Measurements from ENCODE around the gene FAM149B1. TPM values are rescaled to one million over a fixed set of nuclear protein-coding genes. Genes with fewer than 3 reads are reported as not detected.
"Not testable (repeated sequence)": the region's sequence is repeated elsewhere in the genome, so short reads cannot be mapped to it uniquely, and the experiment has no call there.

The FAM149B1 gene
- total RNA-seq, 1 experiment from 2014 or later: 14.1 TPM

DNA sequence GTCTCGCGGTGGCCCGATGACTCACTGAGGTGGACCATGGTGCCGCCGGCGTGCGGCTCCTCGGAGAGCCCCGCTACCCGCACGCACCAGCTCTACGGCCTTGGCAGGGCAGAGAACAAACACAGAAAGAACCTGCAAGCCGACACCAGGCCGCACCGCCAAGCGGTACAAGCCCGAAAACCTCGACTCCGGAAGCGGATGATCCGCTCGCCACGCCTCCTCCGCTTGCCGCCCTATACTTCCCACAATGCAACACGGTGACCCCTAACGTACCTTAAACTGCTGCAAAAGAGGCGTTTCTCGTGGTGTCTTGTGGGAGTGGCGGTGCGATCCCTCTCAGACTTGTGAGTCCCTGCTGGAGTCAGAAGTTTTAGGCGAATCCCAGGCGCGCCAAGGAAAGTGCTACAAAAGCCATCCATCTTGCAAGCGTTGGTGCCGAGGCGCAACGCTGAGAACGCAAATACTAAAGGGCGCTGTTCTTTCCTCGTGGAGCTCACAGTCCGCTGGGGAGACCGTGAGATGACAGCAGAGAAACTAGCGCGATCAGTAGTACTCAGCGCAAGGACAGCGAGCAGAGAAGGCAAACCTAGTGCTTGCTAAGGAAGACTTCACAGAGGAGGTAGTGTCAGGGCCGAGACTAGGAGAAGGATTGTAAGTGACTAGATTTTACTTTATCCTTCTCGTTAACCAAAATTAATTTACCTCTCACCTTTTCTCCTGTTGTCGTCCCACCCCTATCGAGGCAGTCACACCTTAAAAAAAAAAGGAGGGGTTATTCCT is 84.7 kb downstream of the FAM149B1 start, which contains the start of gene MRPS16:
MRPS16 (minus strand) TSS at position 200 of the 780 bp plus-strand sequence; CDS start at position 38, 162 bp downstream.
- ChIA-PET CTCF (interaction anchor here (1.0 to 1.2 kb wide), 3 partner anchors 11 to 106 kb away, joined by 3 to 8 read pairs (median 5); partner anchors contain the start of gene CFAP70), POLR2A (interaction anchor here (0.6 to 2.1 kb wide), 6 partner anchors 11 to 1284 kb away, joined by 3 to 10 read pairs (median 4); partner anchors contain the start of genes ECD and FAM149B1)
- H3K4me1 Mint-ChIP-seq (ENCODE audit: low read depth, unreplicated experiment): peaks cover 22% of the 10 kb centered on the region
- peak within 1 kb of the TSS; percentile 99 for H3K27ac Mint-ChIP-seq (ENCODE audit: unreplicated experiment)
- no peaks in the 10 kb centered on the region for H3K27me3 Mint-ChIP-seq (ENCODE audit: insufficient read depth, unreplicated experiment)
- peak; percentile 97 to 98 for DNase-seq
- no peaks in the 10 kb centered on the region for H3K27me3 ChIP-seq (replicated peaks; ENCODE audit: control insufficient read depth, insufficient read depth, low read length)
- H3K9me3 ChIP-seq: no peaks in the 10 kb centered on the region
- TF ChIP-seq, protein P1, sequence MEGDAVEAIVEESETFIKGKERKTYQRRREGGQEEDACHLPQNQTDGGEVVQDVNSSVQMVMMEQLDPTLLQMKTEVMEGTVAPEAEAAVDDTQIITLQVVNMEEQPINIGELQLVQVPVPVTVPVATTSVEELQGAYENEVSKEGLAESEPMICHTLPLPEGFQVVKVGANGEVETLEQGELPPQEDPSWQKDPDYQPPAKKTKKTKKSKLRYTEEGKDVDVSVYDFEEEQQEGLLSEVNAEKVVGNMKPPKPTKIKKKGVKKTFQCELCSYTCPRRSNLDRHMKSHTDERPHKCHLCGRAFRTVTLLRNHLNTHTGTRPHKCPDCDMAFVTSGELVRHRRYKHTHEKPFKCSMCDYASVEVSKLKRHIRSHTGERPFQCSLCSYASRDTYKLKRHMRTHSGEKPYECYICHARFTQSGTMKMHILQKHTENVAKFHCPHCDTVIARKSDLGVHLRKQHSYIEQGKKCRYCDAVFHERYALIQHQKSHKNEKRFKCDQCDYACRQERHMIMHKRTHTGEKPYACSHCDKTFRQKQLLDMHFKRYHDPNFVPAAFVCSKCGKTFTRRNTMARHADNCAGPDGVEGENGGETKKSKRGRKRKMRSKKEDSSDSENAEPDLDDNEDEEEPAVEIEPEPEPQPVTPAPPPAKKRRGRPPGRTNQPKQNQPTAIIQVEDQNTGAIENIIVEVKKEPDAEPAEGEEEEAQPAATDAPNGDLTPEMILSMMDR (IDR thresholded peaks at IDR 0.05; ENCODE audit: insufficient read depth in 1 of 2, low read depth in 1 of 2, low read length in 1 of 2, severe bottlenecking in 1 of 2, unreplicated experiment in 1 of 2): no peak
- H3K36me3 Mint-ChIP-seq (ENCODE audit: insufficient read depth, unreplicated experiment): peaks cover 56% of the 10 kb centered on the region
- H3K4me3 Mint-ChIP-seq (ENCODE audit: unreplicated experiment): peak within 1 kb of the TSS; percentile 94
- intact Hi-C loops (cut with micrococcal nuclease; ENCODE audit: unreplicated experiment): loop anchor here (1.0 to 5.0 kb wide), 3 partner anchors 84 to 160 kb away; partner anchors contain the start of genes ANXA7, CFAP70, ECD and FAM149B1
- TSS peak; percentile 61 for BruUV-seq (replicated peaks)
- H3K4me1 ChIP-seq: peaks cover 9% of the 10 kb centered on the region
- H3K9me3 Mint-ChIP-seq (ENCODE audit: unreplicated experiment): no peaks in the 10 kb centered on the region
- peak within 1 kb of the TSS; percentile 71 for H3K4me3 ChIP-seq (ENCODE audit: low read depth, low read length)
- no peaks in the 10 kb centered on the region; the same call in 1 of the 2 replicates for H3K36me3 ChIP-seq (ENCODE audit: control insufficient read depth, insufficient read depth, low read length)

DNA sequence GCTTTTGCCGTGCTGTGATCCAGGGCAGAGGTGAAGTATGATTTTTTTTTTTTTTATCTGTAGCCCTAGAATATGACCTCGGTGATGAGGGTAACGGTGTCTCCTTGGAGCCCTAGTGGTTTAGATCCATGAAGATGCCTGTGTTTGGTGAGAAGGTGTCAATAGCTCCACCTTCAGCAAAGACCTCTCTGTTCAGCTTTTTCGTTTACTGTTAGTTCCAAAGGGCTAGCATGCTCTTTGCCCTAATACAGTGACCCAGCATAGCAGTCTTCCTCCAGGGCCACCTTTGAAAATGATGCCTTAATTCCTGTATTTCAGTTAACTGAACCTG is 85.3 kb downstream of the FAM149B1 start:
- H3K4me3 ChIP-seq (ENCODE audit: low read depth, low read length): peak overlapping the region; percentile 71
- ChIA-PET CTCF (interaction anchor here (1.0 to 1.2 kb wide), 2 partner anchors 11 to 105 kb away, joined by 3 to 8 read pairs; partner anchors contain the start of gene CFAP70), POLR2A (interaction anchor here (0.6 to 2.1 kb wide), 3 partner anchors 15 to 157 kb away, joined by 3 to 10 read pairs (median 3); partner anchors contain the start of genes ECD and FAM149B1)
- no TSS peak for BruUV-seq (replicated peaks)
- peak overlapping the region; percentile 94 for H3K4me3 Mint-ChIP-seq (ENCODE audit: unreplicated experiment)
- no peaks in the 10 kb centered on the region for H3K27me3 ChIP-seq (replicated peaks; ENCODE audit: control insufficient read depth, insufficient read depth, low read length)
- peaks cover 16% of the 10 kb centered on the region for H3K4me1 Mint-ChIP-seq (ENCODE audit: low read depth, unreplicated experiment)
- H3K27me3 Mint-ChIP-seq (ENCODE audit: insufficient read depth, unreplicated experiment): no peaks in the 10 kb centered on the region
- H3K9me3 Mint-ChIP-seq (ENCODE audit: unreplicated experiment): peaks cover 5% of the 10 kb centered on the region
- no peaks in the 10 kb centered on the region; the same call in 1 of the 2 replicates for H3K36me3 ChIP-seq (ENCODE audit: control insufficient read depth, insufficient read depth, low read length)
- intact Hi-C loops (cut with micrococcal nuclease; ENCODE audit: unreplicated experiment): loop anchor here (2.0 to 5.0 kb wide), 2 partner anchors 106 to 159 kb away; partner anchors contain the start of genes ANXA7 and CFAP70
- peaks cover 5% of the 10 kb centered on the region for H3K4me1 ChIP-seq
- H3K36me3 Mint-ChIP-seq (ENCODE audit: insufficient read depth, unreplicated experiment): peaks cover 50% of the 10 kb centered on the region
- peak in 1 of 2 experiments; percentile 33 for DNase-seq
- no peaks in the 10 kb centered on the region for H3K9me3 ChIP-seq
- peak overlapping the region; percentile 99 for H3K27ac Mint-ChIP-seq (ENCODE audit: unreplicated experiment)
- TF ChIP-seq, protein P1 (IDR thresholded peaks at IDR 0.05; ENCODE audit: insufficient read depth in 1 of 2, low read depth in 1 of 2, low read length in 1 of 2, severe bottlenecking in 1 of 2, unreplicated experiment in 1 of 2): no peak

DNA sequence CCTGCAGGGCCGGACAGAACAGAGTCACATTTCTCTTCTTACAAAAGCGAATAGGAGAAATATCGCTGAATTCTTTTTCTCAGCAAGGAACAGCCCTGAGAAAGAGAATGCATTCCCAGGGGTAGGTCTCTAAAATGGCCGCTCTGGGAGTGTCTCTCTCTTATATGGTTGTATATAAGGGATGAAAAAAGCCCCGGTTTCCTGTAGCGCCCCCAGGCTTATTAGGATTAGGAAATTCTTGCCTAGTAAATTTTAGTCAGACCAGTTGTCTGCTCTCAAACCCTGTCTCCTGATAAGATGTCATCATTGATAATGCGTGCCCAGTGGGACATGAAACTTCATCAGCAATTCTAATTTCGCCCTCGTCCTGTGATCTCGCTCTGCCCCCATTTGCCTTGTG is 90.7 kb downstream of the FAM149B1 start:
- H3K9me3 Mint-ChIP-seq (ENCODE audit: unreplicated experiment): peaks cover 17% of the 10 kb centered on the region
- H3K4me1 Mint-ChIP-seq (ENCODE audit: low read depth, unreplicated experiment); BruUV-seq (replicated peaks); H3K36me3 Mint-ChIP-seq (ENCODE audit: insufficient read depth, unreplicated experiment); POLR2A ChIA-PET; H3K4me3 ChIP-seq (ENCODE audit: low read depth, low read length); H3K4me1 ChIP-seq; H3K4me3 Mint-ChIP-seq (ENCODE audit: unreplicated experiment); CTCF ChIA-PET; intact Hi-C loops (cut with micrococcal nuclease; ENCODE audit: unreplicated experiment); H3K27me3 Mint-ChIP-seq (ENCODE audit: insufficient read depth, unreplicated experiment); H3K27ac Mint-ChIP-seq (ENCODE audit: unreplicated experiment); H3K36me3 ChIP-seq (ENCODE audit: control insufficient read depth, insufficient read depth, low read length); H3K27me3 ChIP-seq (replicated peaks; ENCODE audit: control insufficient read depth, insufficient read depth, low read length); H3K9me3 ChIP-seq: not testable (repeated sequence)
- peak in 1 of 2 experiments; percentile 48 for DNase-seq
